CD4-positive, alpha-beta T cell treated with Interleukin-17A for 4 hours (primary cell): ENCODE measurements around the gene SESN2.
A peak's percentile ranks its signal among the peaks of the same experiment; 100 is the strongest.

ENCODE experiments used
- DNase-seq: peaks from one replicate; pipeline ENCODE4 v3.0.0-alpha.2; 2020; ENCODE audit warnings: mixed read lengths

SESN2 gene

GRCh38 chr1:28256197-28256827 is 3.0 kb upstream of the SESN2 start:
- no peak for DNase-seq

GRCh38 chr1:28257736-28258135 is 1.6 kb upstream of the SESN2 start:
- no peak for DNase-seq

- DNase-seq: no peak
Observed at GRCh38 chr1:28258628-28259251, 578 bp upstream of the SESN2 start.

GRCh38 chr1:28259934-28260802 is 850 bp downstream of the SESN2 start:
- peak; percentile 51 for DNase-seq

GRCh38 chr1:28260803-28261174 is 1.5 kb downstream of the SESN2 start:
- no peak for DNase-seq

GRCh38 chr1:28264897-28265296 is 5.6 kb downstream of the SESN2 start:
- no peak for DNase-seq

- DNase-seq: no peak
Observed at GRCh38 chr1:28265577-28265976, 6.3 kb downstream of the SESN2 start.

- DNase-seq: no peak
Observed at GRCh38 chr1:28266920-28267322, 7.6 kb downstream of the SESN2 start.

- DNase-seq: no peak
Observed at GRCh38 chr1:28267633-28268032, 8.3 kb downstream of the SESN2 start.

- DNase-seq: no peak
Observed at GRCh38 chr1:28269529-28269928, 10.2 kb downstream of the SESN2 start.

GRCh38 chr1:28272215-28272852 is 13.0 kb downstream of the SESN2 start:
- no peak for DNase-seq

GRCh38 chr1:28273216-28273860 is 14.0 kb downstream of the SESN2 start:
- DNase-seq: no peak

- DNase-seq: no peak
Observed at GRCh38 chr1:28278763-28279162, 19.4 kb downstream of the SESN2 start.

- no peak for DNase-seq
Observed at GRCh38 chr1:28279721-28280120, 20.4 kb downstream of the SESN2 start.

- DNase-seq: no peak
Observed at GRCh38 chr1:28280501-28280900, 21.2 kb downstream of the SESN2 start.

- DNase-seq: no peak
Observed at GRCh38 chr1:28280977-28281381, 21.7 kb downstream of the SESN2 start.

- DNase-seq: no peak
Observed at GRCh38 chr1:28281608-28282425, 22.5 kb downstream of the SESN2 start.

- no peak for DNase-seq
Observed at GRCh38 chr1:28282426-28283407, 23.4 kb downstream of the SESN2 start.

- no peak for DNase-seq
Observed at GRCh38 chr1:28286111-28286510, 26.8 kb downstream of the SESN2 start.

- no peak for DNase-seq
Observed at GRCh38 chr1:28288487-28288886, 29.2 kb downstream of the SESN2 start.

- DNase-seq: no peak
Observed at GRCh38 chr1:28290851-28291250, 31.5 kb downstream of the SESN2 start.
